ENCODE data around the gene ECT2L. TPM values are rescaled to one million over a fixed set of nuclear protein-coding genes. Genes with fewer than 3 reads are reported as not detected.

The ECT2L gene
- polyA plus RNA-seq, 2 of the 4 experiments (the other 2 are of a cell fraction): 0.01 TPM; not detected in 1

GRCh38 chr6:138920906-138921305, 125.0 kb downstream of the ECT2L start:
- TF ChIP-seq HOXB13 (CRISPR knock-in tag; IDR thresholded peaks at IDR 0.05; ENCODE audit: low read depth) (no peak), HDAC2 (IDR thresholded peaks at IDR 0.05) (no peak), ZNF302 (CRISPR knock-in tag; IDR thresholded peaks at IDR 0.05) (no peak), FOSB (CRISPR knock-in tag; IDR thresholded peaks at IDR 0.05) (no peak), CTCF (IDR thresholded peaks at IDR 0.05) (no peak), GATA3 (IDR thresholded peaks at IDR 0.05; ENCODE audit: borderline replicate concordance) (no peak), POLR2A (IDR thresholded peaks at IDR 0.05; ENCODE audit: low read length) (no peak), HOXA7 (CRISPR knock-in tag; IDR thresholded peaks at IDR 0.05) (no peak), RAD21 (conservative IDR thresholded peaks at IDR 0.05 in 1 of 2, IDR thresholded peaks at IDR 0.05 in 1 of 2) (no peak), ESRRA (IDR thresholded peaks at IDR 0.05; ENCODE audit: borderline replicate concordance, low read length) (no peak)
- TF ChIP-seq, protein P1, sequence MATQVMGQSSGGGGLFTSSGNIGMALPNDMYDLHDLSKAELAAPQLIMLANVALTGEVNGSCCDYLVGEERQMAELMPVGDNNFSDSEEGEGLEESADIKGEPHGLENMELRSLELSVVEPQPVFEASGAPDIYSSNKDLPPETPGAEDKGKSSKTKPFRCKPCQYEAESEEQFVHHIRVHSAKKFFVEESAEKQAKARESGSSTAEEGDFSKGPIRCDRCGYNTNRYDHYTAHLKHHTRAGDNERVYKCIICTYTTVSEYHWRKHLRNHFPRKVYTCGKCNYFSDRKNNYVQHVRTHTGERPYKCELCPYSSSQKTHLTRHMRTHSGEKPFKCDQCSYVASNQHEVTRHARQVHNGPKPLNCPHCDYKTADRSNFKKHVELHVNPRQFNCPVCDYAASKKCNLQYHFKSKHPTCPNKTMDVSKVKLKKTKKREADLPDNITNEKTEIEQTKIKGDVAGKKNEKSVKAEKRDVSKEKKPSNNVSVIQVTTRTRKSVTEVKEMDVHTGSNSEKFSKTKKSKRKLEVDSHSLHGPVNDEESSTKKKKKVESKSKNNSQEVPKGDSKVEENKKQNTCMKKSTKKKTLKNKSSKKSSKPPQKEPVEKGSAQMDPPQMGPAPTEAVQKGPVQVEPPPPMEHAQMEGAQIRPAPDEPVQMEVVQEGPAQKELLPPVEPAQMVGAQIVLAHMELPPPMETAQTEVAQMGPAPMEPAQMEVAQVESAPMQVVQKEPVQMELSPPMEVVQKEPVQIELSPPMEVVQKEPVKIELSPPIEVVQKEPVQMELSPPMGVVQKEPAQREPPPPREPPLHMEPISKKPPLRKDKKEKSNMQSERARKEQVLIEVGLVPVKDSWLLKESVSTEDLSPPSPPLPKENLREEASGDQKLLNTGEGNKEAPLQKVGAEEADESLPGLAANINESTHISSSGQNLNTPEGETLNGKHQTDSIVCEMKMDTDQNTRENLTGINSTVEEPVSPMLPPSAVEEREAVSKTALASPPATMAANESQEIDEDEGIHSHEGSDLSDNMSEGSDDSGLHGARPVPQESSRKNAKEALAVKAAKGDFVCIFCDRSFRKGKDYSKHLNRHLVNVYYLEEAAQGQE (IDR thresholded peaks at IDR 0.05): no peak
- TF ChIP-seq, protein P2, sequence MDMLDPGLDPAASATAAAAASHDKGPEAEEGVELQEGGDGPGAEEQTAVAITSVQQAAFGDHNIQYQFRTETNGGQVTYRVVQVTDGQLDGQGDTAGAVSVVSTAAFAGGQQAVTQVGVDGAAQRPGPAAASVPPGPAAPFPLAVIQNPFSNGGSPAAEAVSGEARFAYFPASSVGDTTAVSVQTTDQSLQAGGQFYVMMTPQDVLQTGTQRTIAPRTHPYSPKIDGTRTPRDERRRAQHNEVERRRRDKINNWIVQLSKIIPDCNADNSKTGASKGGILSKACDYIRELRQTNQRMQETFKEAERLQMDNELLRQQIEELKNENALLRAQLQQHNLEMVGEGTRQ (IDR thresholded peaks at IDR 0.05): no peak
- DNase-seq (ENCODE audit: low read depth in 1 of 2, low spot score in 1 of 2) (no peak), ATAC-seq (no peak), FAIRE-seq (no peak)
- ChIA-PET CTCF (no interaction called here), POLR2A (no interaction called here)
- Histone ChIP-seq H3K4me3 (no peak overlapping the region), H3K4me2 (no peak overlapping the region), H3K9me3 (no peaks in the 10 kb centered on the region), H3K4me1 (no peaks in the 10 kb centered on the region), H3K27ac (no peak overlapping the region)
- WGBS (ENCODE audit: missing lambda C conversion rate): 93% methylated on average over 3 of the region's 3 CpGs

DNA sequence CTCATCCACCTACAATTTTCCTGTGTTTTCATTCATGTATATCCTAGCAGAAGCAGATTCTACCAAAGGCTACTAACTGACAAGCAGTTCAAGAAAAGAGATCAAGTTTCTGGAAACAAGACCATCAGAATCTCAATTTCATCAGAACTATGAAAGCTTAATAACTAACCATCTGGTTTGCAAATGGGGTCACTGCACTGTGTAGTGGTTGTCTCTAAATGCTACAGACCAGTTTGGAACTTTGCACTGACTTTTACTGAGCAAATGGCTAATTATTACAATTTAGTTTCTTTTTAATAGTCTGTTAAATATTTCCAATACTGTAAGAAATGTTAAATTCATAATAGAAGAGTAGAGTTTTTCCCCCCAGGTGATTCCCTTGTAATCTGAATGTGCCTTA, 127.7 kb downstream of the ECT2L start:
- no peak for FAIRE-seq
- no peak for DNase-seq (ENCODE audit: low read depth in 1 of 2, low spot score in 1 of 2)
- Histone ChIP-seq H3K4me1 (no peaks in the 10 kb centered on the region), H3K27ac (no peak overlapping the region), H3K4me3 (no peak overlapping the region), H3K9me3 (no peaks in the 10 kb centered on the region), H3K4me2 (no peak overlapping the region)
- TF ChIP-seq CHD4 (IDR thresholded peaks at IDR 0.05; ENCODE audit: borderline replicate concordance): no peak
- no peak for TF ChIP-seq FOXS1 (CRISPR knock-in tag; IDR thresholded peaks at IDR 0.05)
- TF ChIP-seq CHD2 (IDR thresholded peaks at IDR 0.05; ENCODE audit: low read length, partially characterized antibody): no peak
- no peak for TF ChIP-seq RFX5 (IDR thresholded peaks at IDR 0.05)
- TF ChIP-seq, protein P3, sequence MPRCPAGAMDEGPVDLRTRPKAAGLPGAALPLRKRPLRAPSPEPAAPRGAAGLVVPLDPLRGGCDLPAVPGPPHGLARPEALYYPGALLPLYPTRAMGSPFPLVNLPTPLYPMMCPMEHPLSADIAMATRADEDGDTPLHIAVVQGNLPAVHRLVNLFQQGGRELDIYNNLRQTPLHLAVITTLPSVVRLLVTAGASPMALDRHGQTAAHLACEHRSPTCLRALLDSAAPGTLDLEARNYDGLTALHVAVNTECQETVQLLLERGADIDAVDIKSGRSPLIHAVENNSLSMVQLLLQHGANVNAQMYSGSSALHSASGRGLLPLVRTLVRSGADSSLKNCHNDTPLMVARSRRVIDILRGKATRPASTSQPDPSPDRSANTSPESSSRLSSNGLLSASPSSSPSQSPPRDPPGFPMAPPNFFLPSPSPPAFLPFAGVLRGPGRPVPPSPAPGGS (IDR thresholded peaks at IDR 0.05): no peak
- TF ChIP-seq, protein P4, sequence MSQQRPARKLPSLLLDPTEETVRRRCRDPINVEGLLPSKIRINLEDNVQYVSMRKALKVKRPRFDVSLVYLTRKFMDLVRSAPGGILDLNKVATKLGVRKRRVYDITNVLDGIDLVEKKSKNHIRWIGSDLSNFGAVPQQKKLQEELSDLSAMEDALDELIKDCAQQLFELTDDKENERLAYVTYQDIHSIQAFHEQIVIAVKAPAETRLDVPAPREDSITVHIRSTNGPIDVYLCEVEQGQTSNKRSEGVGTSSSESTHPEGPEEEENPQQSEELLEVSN (IDR thresholded peaks at IDR 0.05; ENCODE audit: borderline replicate concordance, low read depth): no peak
- no peak for TF ChIP-seq JUN (IDR thresholded peaks at IDR 0.05)
- TF ChIP-seq, protein P5, sequence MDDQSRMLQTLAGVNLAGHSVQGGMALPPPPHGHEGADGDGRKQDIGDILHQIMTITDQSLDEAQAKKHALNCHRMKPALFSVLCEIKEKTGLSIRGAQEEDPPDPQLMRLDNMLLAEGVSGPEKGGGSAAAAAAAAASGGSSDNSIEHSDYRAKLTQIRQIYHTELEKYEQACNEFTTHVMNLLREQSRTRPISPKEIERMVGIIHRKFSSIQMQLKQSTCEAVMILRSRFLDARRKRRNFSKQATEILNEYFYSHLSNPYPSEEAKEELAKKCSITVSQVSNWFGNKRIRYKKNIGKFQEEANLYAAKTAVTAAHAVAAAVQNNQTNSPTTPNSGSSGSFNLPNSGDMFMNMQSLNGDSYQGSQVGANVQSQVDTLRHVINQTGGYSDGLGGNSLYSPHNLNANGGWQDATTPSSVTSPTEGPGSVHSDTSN (IDR thresholded peaks at IDR 0.05): no peak
- no peak for TF ChIP-seq ZSCAN20 (CRISPR knock-in tag; IDR thresholded peaks at IDR 0.05)
- TF ChIP-seq FOSB (CRISPR knock-in tag; IDR thresholded peaks at IDR 0.05): no peak
- TF ChIP-seq NR3C1 (IDR thresholded peaks at IDR 0.05): no peak
- ChIA-PET POLR2A (no interaction called here), CTCF (no interaction called here)
- no peak for ATAC-seq

All from A549 (cell line).